ENCODE results near the gene SIN3A.
A peak's percentile ranks its signal among the peaks of the same experiment; 100 is the strongest.

Gene SIN3A

GRCh38 chr15:75371901-75372688, 79.4 kb downstream of the SIN3A start:
- no peak for DNase-seq

- no peak for DNase-seq
Observed at GRCh38 chr15:75371486-75371885, 80.0 kb downstream of the SIN3A start.

- no peak for DNase-seq
Observed at GRCh38 chr15:75369897-75370581, 81.5 kb downstream of the SIN3A start.

- DNase-seq: no peak
Observed at GRCh38 chr15:75368689-75369239, 82.7 kb downstream of the SIN3A start.

- DNase-seq: peak; percentile 82 to 85
Observed at GRCh38 chr15:75367913-75368688, 83.4 kb downstream of the SIN3A start, which contains the start of gene MAN2C1. Gene MAN2C1 (minus strand): TSS chr15:75368607. CDS start chr15:75368583, 24 bp downstream.

GRCh38 chr15:75367406-75367912, 84.0 kb downstream of the SIN3A start:
- no peak for DNase-seq

GRCh38 chr15:75367006-75367405, 84.5 kb downstream of the SIN3A start:
- DNase-seq: no peak

GRCh38 chr15:75366163-75366562, 85.3 kb downstream of the SIN3A start:
- DNase-seq: no peak

GRCh38 chr15:75364881-75365280, 86.6 kb downstream of the SIN3A start:
- no peak for DNase-seq

GRCh38 chr15:75363786-75364185, 87.7 kb downstream of the SIN3A start:
- no peak for DNase-seq

GRCh38 chr15:75362642-75363249, 88.7 kb downstream of the SIN3A start:
- no peak for DNase-seq

GRCh38 chr15:75361989-75362641, 89.4 kb downstream of the SIN3A start:
- DNase-seq: no peak

- DNase-seq: no peak
Observed at GRCh38 chr15:75361361-75361988, 90.0 kb downstream of the SIN3A start.

GRCh38 chr15:75360856-75361255, 90.6 kb downstream of the SIN3A start:
- DNase-seq: no peak

- no peak for DNase-seq
Observed at GRCh38 chr15:75360391-75360790, 91.1 kb downstream of the SIN3A start.

- DNase-seq: no peak
Observed at GRCh38 chr15:75359537-75360250, 91.8 kb downstream of the SIN3A start.

- DNase-seq: no peak
Observed at GRCh38 chr15:75358771-75359536, 92.5 kb downstream of the SIN3A start.

GRCh38 chr15:75357976-75358673, 93.4 kb downstream of the SIN3A start:
- DNase-seq: no peak

- DNase-seq: no peak
Observed at GRCh38 chr15:75356517-75356916, 95.0 kb downstream of the SIN3A start.

Measured in hippocampal formation (tissue), 2 donors.